HL-60/S4 (cell line): ENCODE data around the gene PACSIN3.
"Not testable (repeated sequence)": the region's sequence is repeated elsewhere in the genome, so short reads cannot be mapped to it uniquely, and the experiment has no call there.

Source experiments
- in situ Hi-C: fragments of 300-500 bp; cut with MboI; formaldehyde crosslinking; loops from 2 replicates; pipeline ENCODE4 v1.14.3; 2022; ENCODE audit warnings: low sequenced_read_pairs

PACSIN3 gene

DNA sequence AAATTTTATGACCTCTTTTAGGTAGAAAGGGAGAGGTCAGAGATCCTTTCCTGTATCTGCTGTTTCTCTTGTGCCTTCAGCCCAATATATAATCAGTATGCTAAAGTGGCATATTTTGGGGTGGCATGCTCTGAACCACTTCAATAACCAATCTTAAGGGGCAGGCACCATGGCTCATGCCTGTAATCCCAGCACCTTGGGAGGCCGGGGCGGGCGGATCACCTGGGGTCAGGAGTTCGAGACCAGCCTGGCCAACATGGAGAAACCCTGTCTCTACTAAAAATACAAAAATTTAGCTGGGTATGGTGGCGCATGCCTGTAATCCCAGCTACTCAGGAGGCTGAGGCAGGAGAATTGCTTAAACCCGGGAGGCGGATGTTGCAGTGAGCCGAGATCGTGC, 11.9 kb upstream of the PACSIN3 start:
- in situ Hi-C loops = not testable (repeated sequence)

GRCh38 chr11:47192111-47192510, 5.9 kb upstream of the PACSIN3 start:
- in situ Hi-C loops = no loop called here

- in situ Hi-C loops = not testable (repeated sequence)
Measured at GRCh38 chr11:47191137-47191536, 4.9 kb upstream of the PACSIN3 start.

- in situ Hi-C loops = no loop called here
Measured at GRCh38 chr11:47189100-47189834, 3.0 kb upstream of the PACSIN3 start.

DNA sequence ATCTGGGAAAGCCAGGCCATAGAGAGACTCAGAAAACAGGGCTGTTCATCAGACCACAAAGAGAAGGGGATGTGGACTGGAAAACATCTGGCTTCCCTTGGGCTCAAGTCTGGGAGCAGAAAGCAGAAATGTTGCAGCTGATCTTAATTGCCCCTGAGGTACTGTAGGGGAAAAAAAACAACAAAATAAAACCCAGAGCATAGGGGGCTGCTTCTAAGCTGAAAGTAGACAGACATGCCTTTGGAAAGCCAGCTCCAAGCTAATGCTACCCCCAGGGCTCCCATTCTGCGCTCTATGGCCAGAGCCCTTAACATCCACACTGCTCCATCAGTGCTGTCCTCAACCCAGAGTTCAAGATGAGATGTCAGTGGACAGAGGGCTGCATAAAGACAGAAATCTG, 2.0 kb upstream of the PACSIN3 start:
- in situ Hi-C loops = no loop called here

DNA sequence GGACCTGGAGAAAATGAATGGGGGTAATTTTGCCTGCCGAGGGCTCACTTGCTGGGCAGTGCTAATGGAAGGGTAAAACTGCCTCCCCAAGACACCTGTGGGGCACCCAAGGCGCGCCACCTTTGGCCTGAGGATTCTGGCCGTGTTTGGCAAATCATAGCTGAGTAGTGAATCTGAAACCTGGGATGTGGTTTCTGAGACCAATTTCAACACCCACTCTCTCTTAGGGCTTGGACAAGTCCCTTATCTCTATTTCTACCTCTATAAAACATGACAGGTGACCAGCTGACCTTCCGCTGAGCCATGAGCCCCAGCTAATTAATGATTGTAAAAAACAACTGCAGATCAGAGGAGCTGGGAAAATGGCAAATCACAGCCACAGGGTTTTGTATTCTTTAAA, 1.5 kb upstream of the PACSIN3 start:
- in situ Hi-C loops = no loop called here

DNA sequence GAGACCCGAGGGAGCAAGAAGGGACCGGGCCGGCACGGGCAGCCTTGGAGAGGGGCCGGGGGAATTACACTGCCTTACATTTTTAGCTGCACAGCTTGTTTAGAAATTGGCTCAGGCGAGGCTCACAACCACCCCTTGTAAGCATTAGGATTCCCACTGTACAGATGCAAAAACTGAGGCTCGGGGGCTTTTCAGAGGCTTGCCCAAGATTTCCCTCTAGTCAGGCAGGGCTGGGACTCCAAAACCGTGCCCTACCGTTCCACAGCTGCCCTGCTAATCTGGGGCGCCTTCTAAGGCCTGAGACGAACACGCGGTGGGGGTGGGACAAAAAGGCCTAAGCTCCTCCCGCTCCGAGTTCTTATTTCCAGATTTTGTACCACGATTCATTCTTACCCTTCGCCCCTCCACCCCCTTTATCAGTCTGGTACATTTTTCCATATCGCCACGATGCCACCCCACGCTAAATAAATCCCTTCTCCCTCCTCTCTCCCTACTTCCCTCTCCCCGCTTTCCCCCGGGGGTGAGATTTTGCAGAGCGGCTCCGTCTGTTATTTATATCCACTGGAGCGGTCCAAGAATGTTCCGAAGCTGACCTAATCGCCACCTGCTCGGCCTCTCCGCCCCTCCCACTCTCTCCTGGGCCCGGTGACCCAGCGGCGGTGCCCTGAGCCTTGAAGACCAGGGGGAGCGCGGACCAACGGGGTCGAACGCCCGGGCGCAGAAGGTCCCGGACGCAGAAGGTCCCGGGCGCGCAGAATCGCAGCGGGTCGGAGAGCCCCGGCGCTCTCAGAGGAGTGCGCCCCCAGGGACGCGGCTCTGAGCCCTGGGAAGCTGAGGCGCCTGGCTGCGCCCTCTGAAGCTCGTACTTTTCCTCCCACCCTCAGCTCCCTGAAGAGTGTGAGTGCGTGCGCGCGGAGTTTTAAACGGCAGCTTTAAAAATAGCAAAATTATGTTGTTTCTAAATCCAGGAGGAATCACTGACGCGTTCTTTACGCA, 764 bp upstream of the PACSIN3 start:
- in situ Hi-C loops = no loop called here

DNA sequence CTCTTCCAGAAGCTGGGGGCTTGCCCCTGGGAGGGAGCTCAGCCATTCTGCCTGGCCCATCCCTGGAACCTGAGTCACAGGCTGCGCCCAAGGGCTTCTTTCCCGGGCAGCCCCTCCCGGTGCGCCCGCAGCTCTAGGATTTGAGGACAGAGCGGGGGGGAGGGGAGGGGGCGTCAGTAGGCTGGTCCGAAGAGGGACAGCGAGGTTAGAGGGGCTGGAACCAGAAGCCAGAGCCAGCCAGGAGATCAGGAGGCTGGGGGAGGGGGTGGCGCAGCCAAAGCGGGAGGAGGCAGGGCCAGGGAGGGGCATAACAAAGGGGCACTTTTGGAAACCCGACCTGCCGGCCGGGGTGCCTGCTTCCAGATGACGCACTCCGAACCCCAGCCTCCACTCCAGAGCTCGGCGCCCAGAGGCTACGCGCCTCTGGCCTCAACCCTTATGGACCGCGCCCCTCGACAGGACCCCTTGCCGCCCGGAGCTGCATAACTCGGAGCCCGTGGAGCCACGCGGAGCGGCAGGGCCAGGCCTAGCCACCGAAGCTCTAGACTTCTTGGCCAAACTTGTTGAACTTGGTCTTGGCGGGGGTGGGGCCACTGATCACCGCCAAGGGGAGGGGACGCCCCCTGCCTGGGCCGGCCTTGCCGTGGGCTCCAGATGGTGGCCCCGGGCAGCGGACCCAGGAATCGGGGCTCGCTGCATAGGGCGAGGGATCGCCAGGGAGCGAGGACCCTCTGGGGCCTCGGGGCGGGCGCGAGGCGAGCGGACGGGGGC, 744 bp downstream of the PACSIN3 start:
- in situ Hi-C loops = no loop called here

DNA sequence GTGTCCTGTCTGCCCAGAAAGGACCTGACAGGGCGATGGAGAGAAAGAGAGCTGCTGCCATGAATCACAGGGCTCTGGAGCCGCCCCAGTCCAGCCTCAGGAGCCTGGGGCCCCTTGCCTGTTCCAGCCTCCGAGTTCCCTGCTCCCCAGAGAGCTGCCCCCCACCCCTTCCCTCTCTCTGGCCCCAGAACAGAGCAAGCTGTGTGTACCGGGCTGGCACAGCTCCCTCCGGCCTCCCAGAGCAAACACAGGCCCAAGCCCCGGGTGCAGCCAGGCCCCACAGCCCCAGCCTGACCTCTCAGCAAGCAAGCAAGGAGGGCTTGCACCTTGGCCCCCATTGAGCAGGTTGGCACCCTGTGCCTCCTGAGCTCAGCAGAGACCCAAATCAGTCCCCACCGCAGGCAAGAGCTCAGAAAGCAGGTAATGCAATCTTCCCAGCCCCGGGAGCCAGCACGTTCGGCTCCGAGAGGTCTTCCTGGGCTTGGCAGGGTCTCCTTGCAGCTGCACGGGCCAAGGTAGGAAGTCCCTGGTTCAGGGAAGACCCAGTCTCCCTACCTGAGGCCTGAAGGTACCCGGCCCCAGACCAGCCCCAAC, 1.4 kb downstream of the PACSIN3 start:
- in situ Hi-C loops = no loop called here

DNA sequence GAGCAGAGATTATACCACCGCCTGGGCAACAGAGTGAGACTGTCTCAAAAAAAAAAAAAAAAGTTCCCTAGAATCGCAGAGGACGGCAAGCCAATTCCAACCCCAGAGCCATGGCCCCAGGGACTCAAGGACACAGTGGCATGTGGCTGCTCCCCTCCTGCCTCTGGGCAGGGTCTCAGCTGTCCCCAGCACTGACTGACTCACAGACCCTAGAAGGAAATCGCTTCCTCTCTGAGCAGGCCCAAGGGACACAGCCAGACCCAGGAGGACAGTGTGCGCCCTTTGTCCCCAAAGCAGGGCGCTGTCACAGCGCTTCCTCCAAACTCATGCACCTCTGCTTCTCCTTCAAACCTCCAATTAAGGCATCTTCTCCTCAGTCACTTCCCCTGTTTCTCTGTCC, 2.3 kb downstream of the PACSIN3 start:
- in situ Hi-C loops = no loop called here

DNA sequence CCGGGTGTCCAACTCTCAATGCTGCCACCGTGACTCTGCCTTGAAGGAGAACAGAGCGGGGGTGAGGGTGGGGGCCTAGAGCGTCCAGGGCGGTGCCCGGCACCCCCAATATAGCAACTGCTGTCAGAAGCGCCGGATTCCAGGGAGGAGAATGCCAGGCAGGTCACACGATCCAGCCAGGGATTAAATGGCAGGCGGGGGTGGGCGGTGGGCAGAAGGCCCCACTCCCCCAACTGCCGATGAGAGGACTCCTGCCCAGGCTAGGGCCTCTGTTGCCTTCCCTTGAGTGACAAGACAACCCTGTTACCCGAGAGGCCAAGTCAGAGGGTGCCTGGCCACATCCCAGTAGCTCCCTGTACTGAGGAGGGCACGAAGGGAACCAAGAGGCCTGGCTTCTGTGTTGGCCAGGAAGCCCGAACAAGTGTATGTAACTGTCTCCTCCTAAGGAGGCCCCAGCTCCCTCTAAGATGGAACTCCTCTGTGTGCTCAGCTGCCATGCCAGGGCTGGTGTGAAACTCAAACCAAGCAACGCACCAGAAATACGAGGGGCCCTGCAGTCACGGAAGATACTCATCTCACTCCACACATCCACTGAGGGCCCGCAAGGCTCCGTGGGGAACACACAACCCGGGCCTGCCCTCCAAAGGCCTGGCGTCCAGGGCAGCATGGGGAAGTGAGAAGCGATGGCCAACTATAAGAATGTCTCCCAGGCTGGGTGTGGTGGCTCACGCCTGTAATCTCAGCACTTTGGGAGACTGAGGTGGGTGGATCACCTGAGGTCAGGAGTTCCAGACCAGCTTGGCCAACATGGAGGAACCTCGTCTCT, 3.0 kb downstream of the PACSIN3 start:
- in situ Hi-C loops = no loop called here

- in situ Hi-C loops = no loop called here
Measured at GRCh38 chr11:47182380-47182779, 3.9 kb downstream of the PACSIN3 start.

- in situ Hi-C loops = no loop called here
Measured at GRCh38 chr11:47181271-47181670, 5.0 kb downstream of the PACSIN3 start.

DNA sequence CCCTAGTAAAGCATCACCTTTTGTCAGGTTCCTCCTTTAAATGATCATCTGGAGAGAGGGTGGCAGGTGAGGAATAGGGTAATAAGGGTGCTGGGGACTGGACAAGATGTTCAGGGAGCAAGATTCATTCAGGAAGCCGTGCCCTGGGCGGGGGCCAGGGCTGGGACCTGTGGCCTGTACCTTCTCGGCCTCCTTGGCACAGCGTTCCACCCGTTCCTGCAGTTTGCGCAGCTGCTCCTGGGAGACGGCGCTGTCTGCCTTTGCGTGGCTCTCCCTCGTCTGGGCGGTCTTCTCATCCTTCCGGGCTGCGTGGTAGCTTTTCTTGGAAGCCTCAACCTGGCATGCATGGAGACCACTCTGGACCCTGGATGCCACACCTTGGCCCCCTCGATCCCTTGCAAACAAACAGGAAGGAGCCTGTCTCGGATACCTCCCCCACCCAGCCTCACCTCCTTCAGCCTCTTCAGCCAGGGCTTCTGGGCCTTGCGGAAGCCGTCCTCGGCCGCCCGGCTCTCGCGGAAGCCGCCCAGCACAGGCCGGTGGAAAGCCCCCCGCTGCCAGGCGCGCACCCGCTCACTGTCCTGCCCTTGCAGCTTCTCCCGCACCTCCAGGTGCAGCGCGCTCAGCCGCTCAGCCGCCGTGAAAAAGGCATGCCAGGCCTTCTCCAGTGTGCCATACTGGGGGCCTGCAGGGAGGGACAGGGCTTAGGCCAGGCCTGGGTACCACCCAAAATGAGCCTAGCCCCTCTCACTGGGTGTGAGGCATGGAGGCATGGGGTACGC, 6.0 kb downstream of the PACSIN3 start:
- in situ Hi-C loops = no loop called here

- in situ Hi-C loops = no loop called here
Measured at GRCh38 chr11:47179655-47179991, 6.6 kb downstream of the PACSIN3 start.

- in situ Hi-C loops = no loop called here
Measured at GRCh38 chr11:47178737-47179654, 7.2 kb downstream of the PACSIN3 start.

- in situ Hi-C loops = no loop called here
Measured at GRCh38 chr11:47178316-47178715, 7.9 kb downstream of the PACSIN3 start.

- in situ Hi-C loops = no loop called here
Measured at GRCh38 chr11:47177846-47178245, 8.4 kb downstream of the PACSIN3 start.
